ENCODE measurements around the gene STARD7. TPM values are rescaled to one million over a fixed set of nuclear protein-coding genes. Genes with fewer than 3 reads are reported as not detected.
A peak's percentile ranks its signal among the peaks of the same experiment; 100 is the strongest.

Gene STARD7
- total and polyA plus RNA-seq, 9 of the 15 experiments (the other 6 are each of a cell fraction or from before 2014, with no cell fraction given): 90.9 to 196 (median 145) TPM

- TF ChIP-seq CREB3 (tag; conservative IDR thresholded peaks at IDR 0.05; ENCODE audit: low read depth): peak; percentile 80
- TF ChIP-seq ZNF512 (tag; IDR thresholded peaks at IDR 0.05): no peak
- no peak for TF ChIP-seq FOXJ3 (CRISPR knock-in tag; IDR thresholded peaks at IDR 0.05)
- TF ChIP-seq PHTF2 (CRISPR knock-in tag; IDR thresholded peaks at IDR 0.05): no peak
- peak; percentile 21; the same call in 1 of the 2 replicates for TF ChIP-seq MGA (IDR thresholded peaks at IDR 0.05)
- no peak for TF ChIP-seq SIN3B (IDR thresholded peaks at IDR 0.05; ENCODE audit: low read depth)
- 0 out of 2 replicates have a peak, but pooled peaks have one; percentile 34 for TF ChIP-seq HBP1 (CRISPR knock-in tag; IDR thresholded peaks at IDR 0.05)
- TF ChIP-seq XRCC3 (IDR thresholded peaks at IDR 0.05): no peak
- TF ChIP-seq CEBPB (tag; IDR thresholded peaks at IDR 0.05): peak; percentile 38; the same call in 1 of the 2 replicates
- TF ChIP-seq MEIS2 (IDR thresholded peaks at IDR 0.05; ENCODE audit: partially characterized antibody): no peak
- peak in 1 of 2 experiments; percentile 27; a peak in 1 of 4 replicates for TF ChIP-seq RAD21 (CRISPR knock-in tag; conservative IDR thresholded peaks at IDR 0.05 in 1 of 2, IDR thresholded peaks at IDR 0.05 in 1 of 2)
These were observed 16.4 kb upstream of the STARD7 start (continued) for GRCh38 chr2:96225016-96225533.

All from K562 (cell line).